ENCODE data around the gene PARD3B. TPM values are rescaled to one million over a fixed set of nuclear protein-coding genes. Genes with fewer than 3 reads are reported as not detected.
A peak's percentile ranks its signal among the peaks of the same experiment; 100 is the strongest.

Gene PARD3B
- polyA plus RNA-seq, 1 donor: 14.0 TPM

DNA sequence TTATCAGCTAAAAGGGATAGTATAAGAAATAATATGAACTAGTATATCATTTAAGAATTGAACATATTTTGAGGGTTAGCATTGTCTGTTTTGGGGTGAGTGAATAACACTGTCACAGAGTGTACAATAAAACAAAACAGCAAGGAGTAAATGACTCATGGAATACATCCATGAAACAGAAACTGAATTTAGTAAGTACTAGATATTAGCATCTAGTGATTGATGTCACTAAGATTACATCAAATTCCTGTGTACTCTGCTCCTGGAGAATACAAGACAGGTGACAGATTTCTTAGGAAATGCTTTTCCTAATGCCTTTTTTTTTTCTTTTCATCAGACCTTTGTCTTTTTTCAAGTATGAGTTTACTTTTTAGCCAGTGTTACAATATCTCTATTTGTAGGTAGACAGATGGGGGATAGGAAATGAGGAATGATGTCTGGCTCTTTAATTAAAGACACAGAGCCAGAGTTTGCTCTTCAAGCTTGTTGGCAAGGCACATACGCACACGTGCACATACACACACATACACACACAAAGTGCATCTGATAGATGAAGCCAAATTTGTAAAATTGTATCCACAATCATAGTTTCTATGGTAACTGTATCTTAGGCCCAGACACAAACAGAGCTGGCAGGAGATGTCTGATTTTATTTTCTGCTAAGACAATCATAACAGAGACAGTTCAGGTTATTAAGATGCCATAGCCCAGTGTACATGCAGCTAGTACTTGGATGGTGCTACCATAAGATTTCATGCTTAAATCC, 998.8 kb downstream of the PARD3B start:
- H3K4me3 ChIP-seq (ENCODE audit: low read length): no peak overlapping the region
- no CpG with 5 or more reads among the region's 2 CpGs for WGBS (ENCODE audit: insufficient coverage, low lambda C conversion rate)
- no peaks in the 10 kb centered on the region for H3K36me3 ChIP-seq (ENCODE audit: control insufficient read depth, insufficient read depth, low read length)
- no peaks in the 10 kb centered on the region for H3K4me1 ChIP-seq (ENCODE audit: control insufficient read depth, insufficient read depth, low read length)
- no peaks in the 10 kb centered on the region for H3K9me3 ChIP-seq (ENCODE audit: control insufficient read depth, low read depth, low read length)
- DNase-seq: peak in 1 of 2 donors; percentile 18
- no peak overlapping the region for H3K27ac ChIP-seq (ENCODE audit: low read length)
- H3K27me3 ChIP-seq (ENCODE audit: control insufficient read depth, insufficient read depth, low read length): no peaks in the 10 kb centered on the region

DNA sequence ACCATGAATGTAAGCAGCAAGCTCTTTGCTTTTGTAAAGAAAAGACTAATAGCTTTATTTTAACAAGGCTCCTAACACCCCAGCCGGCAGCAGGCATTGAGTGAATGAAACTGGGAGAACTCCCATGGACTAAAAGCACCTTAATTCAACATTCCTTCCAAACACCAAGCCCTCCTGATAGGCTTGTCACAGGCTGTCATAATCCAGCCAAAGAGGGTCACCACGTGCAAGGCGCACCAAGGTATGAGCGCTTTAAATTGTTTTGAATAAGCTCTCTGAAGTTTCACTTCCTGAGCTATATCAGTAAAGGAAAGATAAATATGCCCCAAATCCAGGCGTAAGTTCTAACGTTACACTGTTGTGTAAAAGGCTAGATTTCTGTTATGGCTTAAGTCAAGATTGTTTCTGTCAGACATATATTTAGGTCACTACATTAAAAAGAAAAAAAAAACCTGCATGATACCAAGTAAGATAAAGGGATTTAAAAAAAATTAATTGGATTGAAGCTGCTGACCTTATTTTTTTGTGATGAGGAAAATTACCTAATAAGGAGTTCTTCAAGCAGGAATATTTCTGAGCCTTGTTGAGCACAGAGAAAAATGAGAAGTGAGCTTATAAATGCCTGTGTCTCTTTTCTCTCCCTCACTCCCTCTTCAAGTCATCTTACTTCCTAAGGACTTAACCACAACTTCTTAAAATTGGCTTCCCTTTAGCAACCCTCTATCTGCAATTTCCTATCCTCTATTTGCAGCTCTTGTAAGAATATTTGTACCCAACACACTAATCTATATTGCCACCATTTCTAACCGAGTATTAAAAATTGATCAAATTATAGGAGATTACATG, 1000.9 kb downstream of the PARD3B start:
- H3K27me3 ChIP-seq (ENCODE audit: control insufficient read depth, insufficient read depth, low read length): no peaks in the 10 kb centered on the region
- H3K9me3 ChIP-seq (ENCODE audit: control insufficient read depth, low read depth, low read length): no peaks in the 10 kb centered on the region
- H3K36me3 ChIP-seq (ENCODE audit: control insufficient read depth, insufficient read depth, low read length): no peaks in the 10 kb centered on the region
- 80% methylated on average over 2 of the region's 7 CpGs for WGBS (ENCODE audit: insufficient coverage, low lambda C conversion rate)
- no peak overlapping the region for H3K27ac ChIP-seq (ENCODE audit: low read length)
- H3K4me1 ChIP-seq (ENCODE audit: control insufficient read depth, insufficient read depth, low read length): no peaks in the 10 kb centered on the region
- DNase-seq: no peak
- no peak overlapping the region for H3K4me3 ChIP-seq (ENCODE audit: low read length)

DNA sequence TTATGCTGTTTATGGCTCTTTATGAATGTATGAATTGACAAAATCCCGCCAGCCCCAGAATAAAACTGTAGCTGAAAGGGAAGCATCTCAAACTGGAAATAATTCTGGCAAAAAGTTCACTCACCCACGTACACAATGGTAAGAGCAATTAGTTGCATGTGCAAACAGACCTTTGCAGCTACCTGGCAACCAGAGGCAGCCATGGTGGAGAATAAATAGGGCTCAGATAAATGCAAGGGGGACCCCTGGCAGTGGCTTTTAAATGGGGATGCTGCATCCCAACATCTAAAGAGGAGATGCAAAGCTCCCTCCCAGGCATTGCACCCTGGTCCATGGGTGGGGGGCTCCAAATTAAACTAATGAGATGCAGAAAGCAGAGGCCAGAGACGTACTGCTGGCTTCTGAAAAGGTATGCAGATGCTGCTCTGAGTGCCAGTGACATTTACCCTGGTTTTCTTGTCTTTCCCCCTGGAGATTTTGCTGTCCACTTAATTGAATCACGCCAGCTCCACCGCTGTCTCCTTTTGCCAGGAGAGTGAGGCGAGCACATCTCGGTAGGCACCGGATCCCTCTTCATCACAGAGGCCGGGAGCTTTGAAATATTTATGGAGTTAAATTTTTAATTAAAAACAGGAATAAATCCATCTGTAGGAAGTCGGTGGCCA, 1010.4 kb downstream of the PARD3B start:
- no peaks in the 10 kb centered on the region for H3K36me3 ChIP-seq (ENCODE audit: control insufficient read depth, insufficient read depth, low read length)
- H3K27me3 ChIP-seq (ENCODE audit: control insufficient read depth, insufficient read depth, low read length): no peaks in the 10 kb centered on the region
- WGBS (ENCODE audit: insufficient coverage, low lambda C conversion rate): no CpG with 5 or more reads among the region's 10 CpGs
- H3K9me3 ChIP-seq (ENCODE audit: control insufficient read depth, low read depth, low read length): no peaks in the 10 kb centered on the region
- no peak overlapping the region for H3K27ac ChIP-seq (ENCODE audit: low read length)
- H3K4me1 ChIP-seq (ENCODE audit: control insufficient read depth, insufficient read depth, low read length): no peaks in the 10 kb centered on the region
- no peak for DNase-seq
- H3K4me3 ChIP-seq (ENCODE audit: low read length): no peak overlapping the region

DNA sequence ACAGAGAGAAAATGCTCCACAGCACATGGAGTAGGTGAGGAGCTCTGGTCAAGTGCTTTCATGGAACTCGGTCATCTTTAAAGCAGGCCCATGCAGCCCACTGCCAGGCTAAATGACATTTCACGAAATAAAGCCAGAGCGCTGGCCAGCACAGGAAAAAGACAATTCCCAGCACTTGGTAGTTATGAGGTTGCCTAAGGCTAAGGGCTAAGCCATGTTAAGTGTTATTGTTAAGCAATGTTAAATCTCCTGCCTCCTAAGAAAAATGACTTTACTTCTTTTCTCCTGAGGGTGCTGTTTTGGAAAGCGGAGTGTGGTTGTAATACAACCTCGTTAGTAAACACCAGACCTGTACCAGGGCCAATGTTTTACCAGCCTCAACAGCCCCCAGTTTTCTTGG, 1011.1 kb downstream of the PARD3B start:
- no peaks in the 10 kb centered on the region for H3K36me3 ChIP-seq (ENCODE audit: control insufficient read depth, insufficient read depth, low read length)
- no CpG with 5 or more reads among the region's 5 CpGs for WGBS (ENCODE audit: insufficient coverage, low lambda C conversion rate)
- H3K27ac ChIP-seq (ENCODE audit: low read length): no peak overlapping the region
- no peaks in the 10 kb centered on the region for H3K4me1 ChIP-seq (ENCODE audit: control insufficient read depth, insufficient read depth, low read length)
- no peaks in the 10 kb centered on the region for H3K9me3 ChIP-seq (ENCODE audit: control insufficient read depth, low read depth, low read length)
- H3K27me3 ChIP-seq (ENCODE audit: control insufficient read depth, insufficient read depth, low read length): no peaks in the 10 kb centered on the region
- H3K4me3 ChIP-seq (ENCODE audit: low read length): no peak overlapping the region
- DNase-seq: no peak

DNA sequence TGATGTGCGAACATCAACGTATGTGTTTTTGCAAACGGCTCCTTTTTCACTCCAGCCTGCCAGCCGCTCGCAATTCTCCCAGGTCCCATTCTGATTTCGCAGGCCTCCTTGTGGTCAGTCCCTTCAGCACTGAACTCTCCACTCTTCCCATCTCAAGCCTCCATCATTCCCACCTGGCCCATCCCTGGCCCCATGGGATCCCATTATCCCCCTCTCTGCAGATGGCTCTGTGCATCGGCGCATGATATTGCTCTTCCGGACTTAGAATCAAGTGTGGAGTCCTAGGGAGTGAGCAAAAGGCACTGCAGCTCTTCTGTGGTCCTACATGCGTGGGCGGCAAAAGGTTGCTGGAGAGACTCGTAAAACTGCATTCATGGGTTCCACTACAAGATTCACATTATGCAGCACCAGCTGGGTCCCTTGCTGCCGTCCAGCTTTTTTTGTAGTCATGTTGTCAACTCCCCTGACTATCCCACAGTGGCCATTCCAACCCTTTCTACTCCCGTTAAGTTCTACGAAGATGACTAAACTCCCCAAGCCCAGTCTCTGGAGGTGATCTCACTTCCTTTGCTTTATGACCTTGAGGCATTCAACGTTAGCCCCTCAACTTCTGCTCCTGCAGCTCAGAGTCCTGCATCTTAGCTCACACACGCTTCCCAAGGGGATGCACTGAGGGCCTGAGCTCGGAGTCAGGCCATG, 1011.7 kb downstream of the PARD3B start:
- Histone ChIP-seq H3K27me3 (ENCODE audit: control insufficient read depth, insufficient read depth, low read length) (no peaks in the 10 kb centered on the region), H3K27ac (ENCODE audit: low read length) (no peak overlapping the region), H3K9me3 (ENCODE audit: control insufficient read depth, low read depth, low read length) (no peaks in the 10 kb centered on the region), H3K4me1 (ENCODE audit: control insufficient read depth, insufficient read depth, low read length) (no peaks in the 10 kb centered on the region), H3K36me3 (ENCODE audit: control insufficient read depth, insufficient read depth, low read length) (no peaks in the 10 kb centered on the region), H3K4me3 (ENCODE audit: low read length) (no peak overlapping the region)
- WGBS (ENCODE audit: insufficient coverage, low lambda C conversion rate): 80% methylated on average over 4 of the region's 18 CpGs
- DNase-seq: no peak

DNA sequence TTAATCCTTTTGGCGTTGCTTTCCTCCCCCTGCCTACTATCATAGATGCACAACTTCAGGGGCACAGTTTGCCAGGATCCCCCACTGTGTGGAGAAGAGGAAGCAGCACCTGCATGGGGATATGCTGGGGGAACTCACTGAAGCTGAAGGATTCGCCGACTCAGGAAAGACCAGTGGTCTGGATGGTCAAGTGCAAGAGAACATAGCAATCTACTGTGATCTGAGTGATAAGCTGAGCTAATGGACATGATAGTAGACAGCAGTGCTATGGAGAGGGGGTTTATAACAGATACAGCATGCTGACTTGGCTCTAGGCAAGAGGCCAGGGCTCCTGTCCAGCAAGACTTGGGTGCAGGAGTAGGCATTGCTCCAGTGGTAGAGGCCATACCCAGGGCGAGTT, 1012.6 kb downstream of the PARD3B start:
- no peak overlapping the region for H3K4me3 ChIP-seq (ENCODE audit: low read length)
- no peak for DNase-seq
- WGBS (ENCODE audit: insufficient coverage, low lambda C conversion rate): 83% methylated on average over 1 of the region's 4 CpGs
- H3K27ac ChIP-seq (ENCODE audit: low read length): no peak overlapping the region
- no peaks in the 10 kb centered on the region for H3K27me3 ChIP-seq (ENCODE audit: control insufficient read depth, insufficient read depth, low read length)
- no peaks in the 10 kb centered on the region for H3K9me3 ChIP-seq (ENCODE audit: control insufficient read depth, low read depth, low read length)
- H3K36me3 ChIP-seq (ENCODE audit: control insufficient read depth, insufficient read depth, low read length): no peaks in the 10 kb centered on the region
- no peaks in the 10 kb centered on the region for H3K4me1 ChIP-seq (ENCODE audit: control insufficient read depth, insufficient read depth, low read length)

DNA sequence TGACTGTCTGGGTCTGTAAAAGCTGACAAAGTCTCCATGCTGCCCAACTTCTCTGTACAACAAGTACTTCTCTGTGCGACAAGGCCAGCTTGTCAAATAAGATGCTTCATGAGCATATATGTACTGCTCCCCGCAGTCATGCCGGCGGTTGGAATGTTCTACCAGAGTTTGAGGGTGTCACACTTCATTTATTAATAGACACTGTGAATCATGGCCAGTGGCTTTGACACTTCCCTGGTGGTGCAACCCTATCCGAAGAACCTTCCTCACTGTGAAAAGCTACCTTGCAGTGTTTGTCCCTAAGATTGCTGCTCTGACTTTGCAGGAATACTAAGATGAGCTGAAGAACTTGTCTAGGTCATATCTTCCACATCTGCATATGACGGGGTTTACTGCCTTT, 1016.2 kb downstream of the PARD3B start:
- DNase-seq: no peak
- Histone ChIP-seq H3K4me3 (ENCODE audit: low read length) (no peak overlapping the region), H3K4me1 (ENCODE audit: control insufficient read depth, insufficient read depth, low read length) (no peaks in the 10 kb centered on the region), H3K27me3 (ENCODE audit: control insufficient read depth, insufficient read depth, low read length) (no peaks in the 10 kb centered on the region), H3K27ac (ENCODE audit: low read length) (no peak overlapping the region), H3K9me3 (ENCODE audit: control insufficient read depth, low read depth, low read length) (no peaks in the 10 kb centered on the region), H3K36me3 (ENCODE audit: control insufficient read depth, insufficient read depth, low read length) (no peaks in the 10 kb centered on the region)
- WGBS (ENCODE audit: insufficient coverage, low lambda C conversion rate): no CpG with 5 or more reads among the region's 6 CpGs

DNA sequence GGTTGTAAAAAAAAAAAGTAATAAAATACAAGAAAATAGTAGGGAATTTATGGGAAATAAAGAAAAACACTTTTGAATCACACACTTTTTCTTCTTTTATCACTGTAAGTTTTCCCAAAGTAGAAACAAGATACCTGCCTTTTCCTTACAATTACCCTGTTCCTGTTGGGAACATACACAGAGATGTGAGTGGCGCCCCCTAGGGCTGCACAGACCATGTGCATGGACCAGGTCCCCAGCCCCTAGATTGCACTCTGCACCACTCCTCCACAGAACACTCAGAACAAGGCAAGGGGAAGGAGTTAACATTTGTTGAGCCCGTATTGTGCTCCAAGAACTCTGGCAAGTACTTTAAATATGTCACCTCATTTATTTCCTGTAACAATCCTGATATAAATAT, 1018.4 kb downstream of the PARD3B start:
- H3K27ac ChIP-seq (ENCODE audit: low read length): no peak overlapping the region
- no peaks in the 10 kb centered on the region for H3K36me3 ChIP-seq (ENCODE audit: control insufficient read depth, insufficient read depth, low read length)
- H3K9me3 ChIP-seq (ENCODE audit: control insufficient read depth, low read depth, low read length): no peaks in the 10 kb centered on the region
- no peaks in the 10 kb centered on the region for H3K27me3 ChIP-seq (ENCODE audit: control insufficient read depth, insufficient read depth, low read length)
- no peak overlapping the region for H3K4me3 ChIP-seq (ENCODE audit: low read length)
- H3K4me1 ChIP-seq (ENCODE audit: control insufficient read depth, insufficient read depth, low read length): no peaks in the 10 kb centered on the region
- WGBS (ENCODE audit: insufficient coverage, low lambda C conversion rate): no CpG with 5 or more reads among the region's 2 CpGs
- no peak for DNase-seq

DNA sequence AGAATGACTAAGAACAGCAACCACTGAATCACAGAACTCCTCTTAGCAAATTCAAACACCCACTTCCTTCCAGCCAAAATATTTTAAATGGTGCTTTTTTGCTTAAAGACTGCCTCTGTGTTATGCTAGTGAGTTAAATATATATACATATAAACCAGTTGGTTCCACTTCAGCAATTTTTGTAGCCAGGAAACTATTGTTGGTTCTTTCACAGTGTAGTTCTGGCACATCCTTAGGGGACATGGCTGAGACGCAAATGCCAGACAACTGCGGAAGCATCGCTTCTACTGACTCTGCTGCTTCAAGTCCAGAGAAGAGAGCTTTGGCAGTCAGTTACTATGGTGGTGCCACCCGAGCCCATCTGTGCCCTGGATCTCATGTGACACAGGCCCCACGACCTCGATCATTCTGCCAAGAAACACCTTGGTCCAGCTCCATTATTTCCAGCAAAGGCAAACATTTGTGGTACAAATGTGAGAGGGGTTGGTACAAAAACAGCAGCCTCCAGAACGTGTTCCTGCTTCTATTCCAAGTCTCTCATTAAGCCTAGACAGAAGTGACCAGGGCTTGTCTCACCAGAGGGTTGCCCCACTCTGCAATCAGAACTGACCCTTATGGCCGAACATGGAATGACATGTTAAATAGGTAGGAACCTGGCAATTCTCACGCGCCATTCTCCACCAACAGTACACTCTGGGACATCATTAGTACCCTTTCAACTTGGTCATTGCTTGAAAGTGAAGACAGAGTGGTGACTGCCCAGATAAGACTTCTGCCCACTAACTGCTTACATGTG, 1019.3 kb downstream of the PARD3B start:
- no peak overlapping the region for H3K27ac ChIP-seq (ENCODE audit: low read length)

More for the DNA sequence above, 1019.3 kb downstream of the PARD3B start:
- H3K4me1 ChIP-seq (ENCODE audit: control insufficient read depth, insufficient read depth, low read length): no peaks in the 10 kb centered on the region
- WGBS (ENCODE audit: insufficient coverage, low lambda C conversion rate): no CpG with 5 or more reads among the region's 10 CpGs
- DNase-seq: no peak
- no peaks in the 10 kb centered on the region for H3K9me3 ChIP-seq (ENCODE audit: control insufficient read depth, low read depth, low read length)
- no peaks in the 10 kb centered on the region for H3K36me3 ChIP-seq (ENCODE audit: control insufficient read depth, insufficient read depth, low read length)
- H3K27me3 ChIP-seq (ENCODE audit: control insufficient read depth, insufficient read depth, low read length): no peaks in the 10 kb centered on the region
- H3K4me3 ChIP-seq (ENCODE audit: low read length): no peak overlapping the region

Data from large intestine (tissue), 3 donors.